GM18505 (cell line): Measurements from ENCODE around the gene ST3GAL6.

Source experiments
- ATAC-seq: cut with Tn5 transposase; IDR thresholded peaks from one replicate; pipeline ENCODE4 v1.9.1; 2021; ENCODE audit not compliant: unreplicated experiment
- POLR2A ChIP-seq: IDR thresholded peaks from 4 replicates; pipeline ENCODE4 v1.6.1; 2011; ENCODE audit warnings: borderline replicate concordance; ENCODE audit not compliant: insufficient read depth, insufficient read length; ENCODE audit errors: extremely low read depth

Gene ST3GAL6

GRCh38 chr3:98763076-98763475, at the start of gene ST3GAL6:
TSS of gene ST3GAL6 (plus strand) at chr3:98763340. CDS start at chr3:98768441, 5,101 bp downstream.
- TF ChIP-seq POLR2A, result peak; percentile 32
- peak; percentile 54 for ATAC-seq

- TF ChIP-seq POLR2A, result no peak
- ATAC-seq, result no peak
These were observed 49.2 kb upstream of the ST3GAL6 start for GRCh38 chr3:98713984-98714383.

- TF ChIP-seq POLR2A, result no peak
- ATAC-seq, result no peak
These were observed 45.6 kb upstream of the ST3GAL6 start for GRCh38 chr3:98717584-98717983.

- ATAC-seq, result no peak
- TF ChIP-seq POLR2A, result no peak
These were observed 44.4 kb upstream of the ST3GAL6 start for GRCh38 chr3:98718730-98719129.

- no peak for ATAC-seq
- TF ChIP-seq POLR2A, result no peak
These were observed 41.4 kb upstream of the ST3GAL6 start for GRCh38 chr3:98721776-98722175.

- ATAC-seq, result no peak
- TF ChIP-seq POLR2A, result no peak
These were observed 40.8 kb upstream of the ST3GAL6 start for GRCh38 chr3:98722389-98722788.

- no peak for TF ChIP-seq POLR2A
- no peak for ATAC-seq
These were observed 37.8 kb upstream of the ST3GAL6 start for GRCh38 chr3:98725352-98725751.

GRCh38 chr3:98726084-98726483, 37.1 kb upstream of the ST3GAL6 start:
- no peak for TF ChIP-seq POLR2A
- ATAC-seq, result no peak

- no peak for TF ChIP-seq POLR2A
- no peak for ATAC-seq
These were observed 35.5 kb upstream of the ST3GAL6 start for GRCh38 chr3:98727638-98728037.

GRCh38 chr3:98728672-98729071, 34.5 kb upstream of the ST3GAL6 start:
- TF ChIP-seq POLR2A, result no peak
- ATAC-seq, result no peak

- peak; percentile 57 for ATAC-seq
- no peak for TF ChIP-seq POLR2A
These were observed 32.8 kb upstream of the ST3GAL6 start for GRCh38 chr3:98730338-98730737.

GRCh38 chr3:98730886-98731537, 32.1 kb upstream of the ST3GAL6 start:
- TF ChIP-seq POLR2A, result no peak

GRCh38 chr3:98731720-98732285, 31.3 kb upstream of the ST3GAL6 start:
- no peak for TF ChIP-seq POLR2A
- ATAC-seq, result peak; percentile 42

More at GRCh38 chr3:98730886-98731537, 32.1 kb upstream of the ST3GAL6 start:
- ATAC-seq, result no peak

- peak; percentile 91 for TF ChIP-seq POLR2A
- ATAC-seq, result peak; percentile 45
These were observed 30.7 kb upstream of the ST3GAL6 start for GRCh38 chr3:98732286-98733052.
